Mesodermal cell (in vitro differentiated cells): Measurements from ENCODE around the gene EFCAB6.

Experiments used
- H3K27ac ChIP-seq: 2 replicates; pipeline ENCODE4 v1.7.0; 2013; ENCODE audit warnings: mild to moderate bottlenecking, low read depth, low read length, moderate library complexity; ENCODE audit not compliant: severe bottlenecking
- H3K36me3 ChIP-seq: 2 replicates; pipeline ENCODE4 v1.7.1; 2013; ENCODE audit warnings: mild to moderate bottlenecking, low read length, moderate library complexity; ENCODE audit not compliant: control insufficient read depth, insufficient read depth
- H3K4me1 ChIP-seq: one replicate; pipeline ENCODE4 v1.7.1; 2013; ENCODE audit warnings: mild to moderate bottlenecking, low read length; ENCODE audit not compliant: insufficient read depth, control insufficient read depth, poor library complexity, severe bottlenecking
- H3K4me3 ChIP-seq: 2 replicates; pipeline ENCODE4 v1.7.0; 2013; ENCODE audit warnings: low read length, control low read depth, mild to moderate bottlenecking; ENCODE audit not compliant: insufficient read depth, poor library complexity, severe bottlenecking; ENCODE audit errors: extremely low read depth
- H3K9me3 ChIP-seq: 2 replicates; pipeline ENCODE4 v1.7.1; 2013; ENCODE audit warnings: mild to moderate bottlenecking, low read length, moderate library complexity; ENCODE audit not compliant: control insufficient read depth
- WGBS, 2 experiments: methylation state at CpG; one replicate each; pipeline ENCODE4 v1.1.5; 2013; ENCODE audit warnings: missing lambda C conversion rate in 2 of 2; ENCODE audit not compliant: insufficient coverage in 2 of 2; 5-methylcytosine and 5-hydroxymethylcytosine counted together

Gene EFCAB6

DNA sequence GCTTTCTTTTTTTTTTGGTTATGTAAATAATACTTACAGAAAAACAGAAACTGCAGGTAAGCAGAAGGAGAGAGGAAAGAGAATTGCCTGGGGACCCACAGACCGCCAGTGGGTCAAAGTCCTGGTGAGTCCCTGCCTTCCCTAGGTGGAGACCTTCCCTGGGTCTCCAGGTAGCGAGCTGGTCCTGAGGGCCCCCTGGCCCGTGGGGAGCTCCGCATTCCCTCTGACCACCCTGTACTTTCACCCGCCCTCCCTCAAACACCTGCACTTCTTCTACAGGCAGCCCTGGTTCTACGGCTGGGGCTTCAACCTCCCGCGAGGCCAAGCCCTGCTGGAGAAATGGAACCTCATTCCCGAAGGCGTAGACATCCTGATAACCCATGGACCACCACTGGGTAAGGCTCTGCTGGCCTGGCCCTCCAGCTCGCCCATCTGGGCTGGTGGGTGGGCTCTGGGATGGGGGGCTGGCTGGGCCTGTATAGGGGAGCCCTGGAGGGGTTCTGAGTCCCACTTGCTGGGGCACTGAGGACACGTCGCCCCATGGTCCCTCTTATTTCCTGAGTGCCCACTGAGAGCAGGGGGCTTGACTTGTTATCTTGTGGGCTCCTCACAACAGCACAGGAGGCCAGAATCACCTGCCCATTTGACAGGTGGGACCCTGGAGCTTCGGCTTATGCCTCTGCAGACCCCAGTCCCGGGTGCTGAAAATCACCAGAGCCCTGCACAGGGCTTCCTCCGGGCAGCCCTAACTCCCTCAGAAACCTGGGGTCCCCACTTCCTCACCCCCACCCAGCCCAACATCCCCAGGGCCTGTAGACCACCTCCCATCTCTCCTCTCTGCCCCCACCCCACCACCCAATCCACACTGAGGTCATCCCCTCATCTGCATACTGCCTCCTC, 313.9 kb downstream of the EFCAB6 start:
- Histone ChIP-seq H3K36me3 (no peaks in the 10 kb centered on the region), H3K4me3 (no peak overlapping the region), H3K27ac (no peak overlapping the region), H3K9me3 (peaks cover 4% of the 10 kb centered on the region), H3K4me1 (no peaks in the 10 kb centered on the region)
- 86 to 89% methylated on average over 13 to 14 of the region's 16 CpGs for whole genome bisulfite sequencing, 2 experiments

DNA sequence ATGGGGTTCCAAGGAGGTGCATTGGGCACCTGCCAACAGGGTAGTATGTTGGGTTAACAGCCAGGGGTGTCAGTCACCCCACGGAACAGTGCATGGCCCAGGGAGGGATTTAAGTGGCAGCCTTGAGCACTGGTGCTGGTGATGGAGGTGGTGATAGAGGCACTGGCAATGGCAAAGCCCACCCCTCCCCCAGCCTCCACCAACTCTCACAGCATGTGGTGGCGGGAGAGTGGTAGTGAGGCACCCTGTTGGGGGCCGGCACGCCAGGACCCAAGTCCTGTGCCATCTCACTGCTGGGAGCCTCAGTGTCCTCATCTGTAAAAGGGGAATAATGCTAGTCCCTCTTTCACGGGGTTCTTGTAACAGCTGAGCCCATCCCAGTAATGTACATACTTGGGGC, 318.8 kb downstream of the EFCAB6 start:
- no peak overlapping the region for H3K27ac ChIP-seq
- H3K36me3 ChIP-seq, result no peaks in the 10 kb centered on the region
- H3K4me1 ChIP-seq, result no peaks in the 10 kb centered on the region
- peaks cover 4% of the 10 kb centered on the region for H3K9me3 ChIP-seq
- WGBS, 2 experiments, result 64 to 88% methylated on average over 3 of the region's 5 CpGs
- no peak overlapping the region for H3K4me3 ChIP-seq

DNA sequence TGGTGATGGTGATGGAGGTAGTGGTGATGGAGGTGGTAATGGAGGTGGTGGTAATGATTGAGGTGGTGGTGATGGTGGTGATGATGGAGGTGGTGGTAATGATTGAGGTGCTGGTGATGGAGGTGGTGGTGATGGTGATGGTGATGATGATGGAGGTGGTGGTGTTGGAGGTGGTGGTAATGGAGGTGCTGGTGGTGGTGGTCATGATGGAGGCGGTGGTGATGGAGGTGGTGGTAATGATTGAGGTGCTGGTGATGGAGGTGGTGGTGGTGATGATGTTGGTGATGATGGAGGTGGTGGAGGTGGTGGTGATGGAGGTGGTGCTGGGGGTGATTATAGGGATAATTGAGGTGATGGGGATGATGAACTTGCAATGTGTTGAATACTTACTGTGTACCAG, 320.4 kb downstream of the EFCAB6 start:
- no peaks in the 10 kb centered on the region for H3K4me1 ChIP-seq
- H3K36me3 ChIP-seq, result no peaks in the 10 kb centered on the region
- WGBS, 2 experiments, result 78% methylated on average over 1 of the region's 1 CpG; no CpG with 5 or more reads in 1 of the 2 experiments
- H3K9me3 ChIP-seq, result peaks cover 4% of the 10 kb centered on the region
- no peak overlapping the region for H3K4me3 ChIP-seq
- H3K27ac ChIP-seq, result no peak overlapping the region

GRCh38 chr22:43491177-43491576, 320.9 kb downstream of the EFCAB6 start:
- Histone ChIP-seq H3K27ac (no peak overlapping the region), H3K9me3 (peaks cover 4% of the 10 kb centered on the region), H3K4me3 (no peak overlapping the region), H3K36me3 (no peaks in the 10 kb centered on the region), H3K4me1 (no peaks in the 10 kb centered on the region)
- 52 to 54% methylated on average over 3 of the region's 3 CpGs for WGBS, 2 experiments

DNA sequence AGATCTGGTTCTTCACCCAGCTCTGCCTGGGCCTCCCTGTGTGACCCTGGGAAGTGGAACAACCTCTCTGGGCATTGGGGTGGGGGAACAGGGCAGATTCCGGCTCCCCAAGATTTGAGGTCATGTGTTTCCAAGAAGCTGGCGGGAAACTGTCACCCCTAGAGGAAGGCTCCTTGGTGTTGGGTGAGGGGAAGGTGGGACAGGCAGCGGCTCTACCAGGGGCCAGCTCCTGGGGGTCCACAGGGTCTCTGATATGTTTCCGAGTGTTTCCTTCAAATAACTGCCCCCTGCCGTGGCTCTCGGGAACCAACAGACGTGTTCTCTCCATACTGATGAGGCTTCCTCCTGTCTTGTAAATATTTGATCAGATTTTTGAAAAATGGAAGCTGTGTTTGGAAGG, 321.8 kb downstream of the EFCAB6 start:
- Histone ChIP-seq H3K4me1 (no peaks in the 10 kb centered on the region), H3K9me3 (peaks cover 4% of the 10 kb centered on the region), H3K27ac (no peak overlapping the region), H3K36me3 (no peaks in the 10 kb centered on the region), H3K4me3 (no peak overlapping the region)
- 79 to 94% methylated on average over 6 to 7 of the region's 7 CpGs for WGBS, 2 experiments

DNA sequence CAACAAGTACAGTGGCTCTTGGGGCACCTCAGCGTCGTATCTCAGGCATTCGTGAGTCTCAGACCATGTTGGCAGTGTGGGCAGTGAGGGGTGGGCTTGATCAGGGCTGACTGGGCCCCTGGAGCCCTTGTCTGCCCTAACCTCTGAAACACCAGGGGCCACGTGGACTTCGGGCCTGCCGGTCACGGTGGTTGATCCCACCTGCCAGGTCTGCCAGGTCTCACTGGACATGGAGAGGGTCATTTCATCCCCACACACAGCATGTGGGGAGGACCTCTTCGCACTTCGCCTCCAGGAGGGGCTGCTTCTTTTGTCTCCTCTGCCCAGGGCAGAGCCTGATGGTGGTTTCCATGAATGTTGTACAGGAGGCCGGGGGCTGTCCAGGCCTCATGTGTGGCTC, 323.2 kb downstream of the EFCAB6 start:
- H3K4me1 ChIP-seq, result no peaks in the 10 kb centered on the region
- H3K9me3 ChIP-seq, result no peaks in the 10 kb centered on the region
- no peaks in the 10 kb centered on the region for H3K36me3 ChIP-seq
- no peak overlapping the region for H3K4me3 ChIP-seq
- no peak overlapping the region for H3K27ac ChIP-seq
- 90 to 94% methylated on average over 7 to 9 of the region's 10 CpGs for WGBS, 2 experiments

DNA sequence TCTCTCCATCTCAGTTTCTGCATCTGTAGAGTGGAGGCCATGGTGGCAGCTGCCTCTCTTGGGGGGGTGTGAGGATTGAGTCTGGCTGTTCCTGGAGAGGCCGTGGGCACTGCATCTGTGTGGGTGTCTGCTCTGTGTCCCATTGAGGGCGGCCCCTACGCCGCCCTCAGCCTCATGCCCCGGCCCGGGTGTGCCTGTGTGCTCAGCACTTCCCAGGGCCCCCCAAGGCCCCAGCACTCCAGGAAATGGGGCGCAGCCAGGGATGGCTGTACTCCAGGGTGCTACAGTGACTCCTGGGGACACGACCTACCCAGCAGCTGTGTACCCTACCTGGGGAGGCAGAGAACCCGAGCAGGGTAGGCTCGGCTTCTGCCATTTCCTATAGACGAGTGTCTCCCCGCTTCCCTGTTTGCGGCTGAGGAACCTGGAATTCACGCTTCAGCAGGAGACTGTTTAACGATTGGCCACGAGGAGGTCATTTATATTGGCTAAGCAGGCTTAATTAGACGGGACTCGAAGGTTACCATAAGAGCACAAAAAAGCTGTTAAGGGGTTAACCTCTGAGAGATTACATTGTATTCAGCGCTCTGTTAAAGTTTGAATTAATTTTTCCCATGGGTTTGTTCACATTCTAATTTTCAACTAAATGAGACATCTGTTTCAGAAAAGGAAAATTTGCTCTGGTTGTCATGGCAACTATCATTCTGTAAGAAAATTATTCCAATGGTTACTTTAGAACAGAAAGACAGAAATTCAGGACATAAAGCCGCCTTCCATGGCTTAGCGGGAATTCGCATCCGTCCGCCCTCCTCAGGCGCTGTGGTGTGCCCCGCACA, 323.9 kb downstream of the EFCAB6 start:
- Histone ChIP-seq H3K27ac (no peak overlapping the region), H3K4me3 (no peak overlapping the region), H3K4me1 (no peaks in the 10 kb centered on the region), H3K9me3 (no peaks in the 10 kb centered on the region), H3K36me3 (no peaks in the 10 kb centered on the region)
- WGBS, 2 experiments, result 79 to 85% methylated on average over 17 to 25 of the region's 26 CpGs

GRCh38 chr22:43487311-43488030, 324.6 kb downstream of the EFCAB6 start:
- WGBS, 2 experiments, result 75 to 87% methylated on average over 17 of the region's 19 CpGs
- H3K27ac ChIP-seq, result no peak overlapping the region
- no peak overlapping the region for H3K4me3 ChIP-seq
- H3K9me3 ChIP-seq, result no peaks in the 10 kb centered on the region
- H3K36me3 ChIP-seq, result no peaks in the 10 kb centered on the region
- H3K4me1 ChIP-seq, result no peaks in the 10 kb centered on the region

- Histone ChIP-seq H3K27ac (no peak overlapping the region), H3K4me3 (no peak overlapping the region), H3K9me3 (no peaks in the 10 kb centered on the region), H3K36me3 (no peaks in the 10 kb centered on the region), H3K4me1 (no peaks in the 10 kb centered on the region)
- WGBS, 2 experiments, result 83 to 86% methylated on average over 15 to 20 of the region's 20 CpGs
Observed at GRCh38 chr22:43485502-43486089, 326.5 kb downstream of the EFCAB6 start.

DNA sequence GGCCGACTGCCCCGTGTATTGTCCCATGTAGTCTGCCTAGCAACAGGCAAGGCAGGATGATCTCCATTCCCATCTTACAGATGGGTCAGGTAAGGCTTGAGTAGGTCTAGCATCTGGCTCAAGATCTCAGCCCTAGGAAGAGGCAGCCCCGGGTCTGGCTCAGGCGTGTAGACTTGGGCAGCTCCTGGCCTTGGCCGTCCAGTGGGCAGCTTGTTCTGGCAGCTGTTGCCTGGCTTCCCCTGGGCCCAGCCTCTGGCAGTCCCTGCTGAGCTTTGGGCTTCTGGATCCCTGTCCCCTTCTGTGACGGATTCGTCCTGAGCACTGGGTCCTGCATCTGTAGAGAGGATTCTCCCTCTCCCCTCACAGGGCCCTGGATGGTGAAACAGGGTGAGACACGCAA, 327.9 kb downstream of the EFCAB6 start:
- Histone ChIP-seq H3K9me3 (no peaks in the 10 kb centered on the region), H3K27ac (no peak overlapping the region), H3K36me3 (no peaks in the 10 kb centered on the region), H3K4me1 (no peaks in the 10 kb centered on the region), H3K4me3 (no peak overlapping the region)
- 75 to 93% methylated on average over 5 to 6 of the region's 8 CpGs for WGBS, 2 experiments
